Measurements from ENCODE around the gene NTN4.
"Not testable (repeated sequence)": the region's sequence is repeated elsewhere in the genome, so short reads cannot be mapped to it uniquely, and the experiment has no call there.

GRCh38 chr12:95735728-95736127 is 54.8 kb downstream of the NTN4 start:
- TF ChIP-seq CTCF (IDR thresholded peaks at IDR 0.05; ENCODE audit: low read depth, low read length, poor library complexity, severe bottlenecking); EZH2phosphoT487 (IDR thresholded peaks at IDR 0.05; ENCODE audit: borderline replicate concordance, low read length): not testable (repeated sequence)

Data from DOHH2 (cell line).